ENCODE measurements around the gene SFMBT2. TPM values are rescaled to one million over a fixed set of nuclear protein-coding genes. Genes with fewer than 3 reads are reported as not detected.

SFMBT2 gene
- total and polyA plus RNA-seq, 5 donors from 2014 or later, result 1.3 to 21.2 (median 1.6) TPM

DNA sequence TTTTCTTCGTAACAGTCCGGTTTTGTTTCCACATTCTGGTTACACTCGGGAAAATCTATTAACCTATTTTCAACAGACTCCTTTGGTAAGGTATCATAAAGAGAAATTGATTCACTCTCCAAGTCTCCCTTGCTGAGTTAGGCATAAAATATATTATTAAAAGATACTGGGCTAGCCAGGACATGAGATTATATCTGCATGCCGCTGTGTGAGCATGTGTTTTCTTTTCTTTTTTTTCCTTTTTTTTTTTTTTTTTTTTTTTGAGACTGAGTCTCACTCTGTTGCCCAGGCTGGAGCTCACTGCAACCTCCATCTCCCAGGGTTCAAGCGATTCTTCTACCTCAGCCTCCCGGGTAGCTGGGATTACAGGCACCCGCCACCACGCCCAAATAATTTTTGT is 23.0 kb upstream of the SFMBT2 start:
- H3K4me3 Mint-ChIP-seq, result no peak overlapping the region
- H3K4me1 ChIP-seq (ENCODE audit: control insufficient read depth, insufficient read depth, low read length, poor library complexity, severe bottlenecking), result no peaks in the 10 kb centered on the region
- no peaks in the 10 kb centered on the region for H3K9me3 ChIP-seq (ENCODE audit: control insufficient read depth in 2 of 2, low read length in 2 of 2)
- H3K4me1 Mint-ChIP-seq, result peaks cover 0 to 6% (median 2%) of the 10 kb centered on the region in 4 donors
- ATAC-seq (ENCODE audit: low read depth in 2 of 2) (no peak), DNase-seq (no peak)
- no peaks in the 10 kb centered on the region for H3K36me3 Mint-ChIP-seq
- H3K4me3 ChIP-seq (ENCODE audit: low read depth, low read length), result no peak overlapping the region
- no peaks in the 10 kb centered on the region for H3K36me3 ChIP-seq (ENCODE audit: control insufficient read depth, insufficient read depth, low read length)
- H3K27ac ChIP-seq (ENCODE audit: insufficient read depth, low read length, poor library complexity, severe bottlenecking), result no peak overlapping the region
- H3K27ac Mint-ChIP-seq, result no peak overlapping the region
- peaks cover 0 to 1% (median 0%) of the 10 kb centered on the region in 7 donors for H3K9me3 Mint-ChIP-seq
- peaks cover 17% of the 10 kb centered on the region for H3K27me3 Mint-ChIP-seq
- no peaks in the 10 kb centered on the region for H3K27me3 ChIP-seq (ENCODE audit: control insufficient read depth, insufficient read depth, low read length)

GRCh38 chr10:7432884-7433726 is 22.3 kb upstream of the SFMBT2 start:
- H3K27ac ChIP-seq (ENCODE audit: insufficient read depth, low read length, poor library complexity, severe bottlenecking), result no peak overlapping the region
- H3K36me3 ChIP-seq (ENCODE audit: control insufficient read depth, insufficient read depth, low read length), result no peaks in the 10 kb centered on the region
- no peak overlapping the region for H3K27ac Mint-ChIP-seq
- no peak for ATAC-seq (ENCODE audit: low read depth in 2 of 2)
- no peaks in the 10 kb centered on the region for H3K4me1 ChIP-seq (ENCODE audit: control insufficient read depth, insufficient read depth, low read length, poor library complexity, severe bottlenecking)
- H3K27me3 Mint-ChIP-seq, result peaks cover 17% of the 10 kb centered on the region
- H3K36me3 Mint-ChIP-seq, result no peaks in the 10 kb centered on the region
- H3K27me3 ChIP-seq (ENCODE audit: control insufficient read depth, insufficient read depth, low read length), result no peaks in the 10 kb centered on the region
- H3K4me3 Mint-ChIP-seq, result no peak overlapping the region
- peaks cover 0 to 1% (median 0%) of the 10 kb centered on the region in 7 donors for H3K9me3 Mint-ChIP-seq
- no peak overlapping the region for H3K4me3 ChIP-seq (ENCODE audit: low read depth, low read length)
- DNase-seq, result no peak
- H3K9me3 ChIP-seq (ENCODE audit: control insufficient read depth in 2 of 2, low read length in 2 of 2), result no peaks in the 10 kb centered on the region
- peaks cover 0 to 6% (median 2%) of the 10 kb centered on the region in 4 donors for H3K4me1 Mint-ChIP-seq

DNA sequence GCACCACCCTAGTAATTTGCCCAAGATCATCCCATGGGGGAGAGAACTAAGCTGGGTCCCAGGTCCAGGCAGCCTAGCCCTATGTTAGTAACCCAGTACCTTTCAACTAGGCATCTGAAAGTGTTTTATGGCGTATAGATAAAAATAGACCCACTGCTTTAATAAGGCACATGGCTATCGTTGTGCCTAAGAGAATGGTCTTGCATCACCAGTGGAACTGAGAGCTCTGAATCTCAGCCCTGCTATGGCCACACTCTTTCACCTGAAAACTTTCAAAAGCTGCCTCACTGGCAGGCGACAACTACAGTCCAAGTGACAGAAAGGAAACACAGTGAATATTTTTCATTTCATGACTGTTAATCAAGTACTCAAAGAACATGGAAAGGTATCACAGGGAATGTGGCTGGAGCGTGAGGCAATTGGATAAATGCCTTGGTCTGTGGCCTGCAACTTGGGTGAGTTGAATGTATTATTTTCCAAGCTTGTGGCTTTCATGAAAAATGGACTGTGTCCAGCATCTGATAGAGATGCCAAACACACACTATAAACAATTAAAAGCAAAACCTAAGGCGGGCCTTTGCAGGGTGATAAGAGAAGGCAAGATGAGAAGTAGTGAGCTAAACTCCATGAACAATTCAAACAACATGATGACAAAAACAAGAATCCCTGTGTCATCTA is 18.0 kb upstream of the SFMBT2 start:
- Mint-ChIP-seq H3K4me1 (peaks cover 0 to 5% (median 1%) of the 10 kb centered on the region in 4 donors), H3K27ac (no peak overlapping the region), H3K36me3 (no peaks in the 10 kb centered on the region), H3K4me3 (no peak overlapping the region), H3K27me3 (peaks cover 13% of the 10 kb centered on the region), H3K9me3 (no peaks in the 10 kb centered on the region)
- Histone ChIP-seq H3K27me3 (ENCODE audit: control insufficient read depth, insufficient read depth, low read length) (no peaks in the 10 kb centered on the region), H3K36me3 (ENCODE audit: control insufficient read depth, insufficient read depth, low read length) (no peaks in the 10 kb centered on the region), H3K27ac (ENCODE audit: insufficient read depth, low read length, poor library complexity, severe bottlenecking) (no peak overlapping the region), H3K9me3 (ENCODE audit: control insufficient read depth in 2 of 2, low read length in 2 of 2) (no peaks in the 10 kb centered on the region), H3K4me1 (ENCODE audit: control insufficient read depth, insufficient read depth, low read length, poor library complexity, severe bottlenecking) (no peaks in the 10 kb centered on the region), H3K4me3 (ENCODE audit: low read depth, low read length) (no peak overlapping the region)
- ATAC-seq (ENCODE audit: low read depth in 2 of 2) (no peak), DNase-seq (no peak)

DNA sequence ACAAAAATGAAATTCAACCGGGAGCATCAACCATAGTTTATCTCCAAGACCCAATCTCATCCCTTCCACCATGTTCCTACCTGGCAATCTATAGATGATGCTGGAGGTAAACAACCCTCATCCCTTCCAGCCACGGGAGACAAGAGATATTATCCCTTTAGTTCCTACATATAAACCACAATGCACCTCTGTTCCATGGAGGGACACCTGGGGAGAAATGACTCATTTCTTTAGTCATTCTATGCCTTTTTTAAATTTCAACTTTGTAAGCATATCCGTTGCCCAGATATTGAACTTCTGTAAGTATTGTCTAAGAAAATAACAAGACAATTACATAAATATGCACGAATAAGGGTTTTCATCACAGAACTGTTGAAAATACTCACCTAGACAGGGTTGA is 15.5 kb upstream of the SFMBT2 start:
- Histone ChIP-seq H3K9me3 (ENCODE audit: control insufficient read depth in 2 of 2, low read length in 2 of 2) (no peaks in the 10 kb centered on the region), H3K27me3 (ENCODE audit: control insufficient read depth, insufficient read depth, low read length) (no peaks in the 10 kb centered on the region), H3K27ac (ENCODE audit: insufficient read depth, low read length, poor library complexity, severe bottlenecking) (no peak overlapping the region), H3K36me3 (ENCODE audit: control insufficient read depth, insufficient read depth, low read length) (no peaks in the 10 kb centered on the region), H3K4me3 (ENCODE audit: low read depth, low read length) (no peak overlapping the region), H3K4me1 (ENCODE audit: control insufficient read depth, insufficient read depth, low read length, poor library complexity, severe bottlenecking) (no peaks in the 10 kb centered on the region)
- no peaks in the 10 kb centered on the region for H3K9me3 Mint-ChIP-seq
- peaks cover 0 to 5% (median 1%) of the 10 kb centered on the region in 4 donors for H3K4me1 Mint-ChIP-seq
- H3K27me3 Mint-ChIP-seq, result peaks cover 4% of the 10 kb centered on the region
- H3K36me3 Mint-ChIP-seq, result no peaks in the 10 kb centered on the region
- no peak overlapping the region for H3K4me3 Mint-ChIP-seq
- DNase-seq (no peak), ATAC-seq (ENCODE audit: low read depth in 2 of 2) (no peak)
- H3K27ac Mint-ChIP-seq, result no peak overlapping the region

DNA sequence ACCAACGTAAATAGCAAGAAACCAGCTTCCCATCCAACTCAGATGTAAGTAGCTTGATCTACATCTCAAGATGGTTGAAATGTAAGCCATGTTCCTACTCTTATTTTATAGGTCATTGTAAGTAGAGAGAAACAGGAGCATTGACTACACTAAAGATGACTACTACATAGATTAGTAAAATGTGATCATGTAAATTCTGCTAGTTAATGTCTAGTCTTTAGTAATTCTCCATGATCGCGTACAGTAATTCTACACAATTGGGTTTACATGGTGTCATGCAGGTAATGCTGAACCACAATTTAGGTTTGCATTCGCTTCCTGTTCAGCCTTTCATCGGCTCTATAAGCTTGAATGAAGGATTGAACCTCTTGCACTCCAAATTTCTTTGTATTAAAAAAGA is 14.9 kb upstream of the SFMBT2 start:
- ATAC-seq (ENCODE audit: low read depth in 2 of 2) (no peak), DNase-seq (no peak)
- H3K4me3 ChIP-seq (ENCODE audit: low read depth, low read length), result no peak overlapping the region
- no peaks in the 10 kb centered on the region for H3K9me3 ChIP-seq (ENCODE audit: control insufficient read depth in 2 of 2, low read length in 2 of 2)
- Mint-ChIP-seq H3K4me3 (no peak overlapping the region), H3K9me3 (no peaks in the 10 kb centered on the region), H3K36me3 (no peaks in the 10 kb centered on the region), H3K27me3 (peaks cover 4% of the 10 kb centered on the region), H3K27ac (no peak overlapping the region), H3K4me1 (peaks cover 0 to 5% (median 1%) of the 10 kb centered on the region in 4 donors)
- H3K4me1 ChIP-seq (ENCODE audit: control insufficient read depth, insufficient read depth, low read length, poor library complexity, severe bottlenecking), result no peaks in the 10 kb centered on the region
- H3K27ac ChIP-seq (ENCODE audit: insufficient read depth, low read length, poor library complexity, severe bottlenecking), result no peak overlapping the region
- no peaks in the 10 kb centered on the region for H3K36me3 ChIP-seq (ENCODE audit: control insufficient read depth, insufficient read depth, low read length)
- H3K27me3 ChIP-seq (ENCODE audit: control insufficient read depth, insufficient read depth, low read length), result no peaks in the 10 kb centered on the region

DNA sequence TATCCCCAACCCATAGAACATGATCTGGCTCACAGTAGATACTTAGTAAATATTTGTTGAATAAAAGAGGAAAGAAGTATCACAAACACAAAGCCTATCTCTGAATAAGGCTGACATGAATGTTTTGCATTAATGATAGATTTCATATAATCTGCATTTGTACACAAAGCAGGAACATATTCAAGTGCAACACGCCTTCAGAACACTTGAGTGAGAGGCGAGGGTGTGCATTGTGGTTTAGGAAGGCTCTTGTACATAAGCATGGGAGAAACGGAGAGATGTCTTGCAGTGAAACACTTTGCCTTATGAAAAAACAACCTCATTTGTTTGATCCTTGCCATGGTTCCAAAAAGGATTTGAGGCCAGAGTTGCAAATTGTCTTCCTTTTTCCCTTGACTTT is 14.1 kb upstream of the SFMBT2 start:
- ATAC-seq (ENCODE audit: low read depth in 2 of 2), result no peak

GRCh38 chr10:7424315-7424714 is 13.5 kb upstream of the SFMBT2 start:
- DNase-seq, result no peak
- H3K27me3 Mint-ChIP-seq, result peaks cover 4% of the 10 kb centered on the region

More for the DNA sequence above, 14.1 kb upstream of the SFMBT2 start:
- Mint-ChIP-seq H3K4me3 (no peak overlapping the region), H3K27ac (peak overlapping the region in 1 of 3 donors; percentile 19), H3K9me3 (no peaks in the 10 kb centered on the region), H3K27me3 (peaks cover 4% of the 10 kb centered on the region), H3K4me1 (peaks cover 0 to 5% (median 1%) of the 10 kb centered on the region in 4 donors), H3K36me3 (no peaks in the 10 kb centered on the region)
- no peak for DNase-seq
- Histone ChIP-seq H3K27me3 (ENCODE audit: control insufficient read depth, insufficient read depth, low read length) (no peaks in the 10 kb centered on the region), H3K9me3 (ENCODE audit: control insufficient read depth in 2 of 2, low read length in 2 of 2) (no peaks in the 10 kb centered on the region), H3K27ac (ENCODE audit: insufficient read depth, low read length, poor library complexity, severe bottlenecking) (no peak overlapping the region), H3K4me1 (ENCODE audit: control insufficient read depth, insufficient read depth, low read length, poor library complexity, severe bottlenecking) (no peaks in the 10 kb centered on the region), H3K36me3 (ENCODE audit: control insufficient read depth, insufficient read depth, low read length) (no peaks in the 10 kb centered on the region), H3K4me3 (ENCODE audit: low read depth, low read length) (no peak overlapping the region)

More at GRCh38 chr10:7424315-7424714, 13.5 kb upstream of the SFMBT2 start:
- H3K9me3 ChIP-seq (ENCODE audit: control insufficient read depth in 2 of 2, low read length in 2 of 2), result no peaks in the 10 kb centered on the region
- H3K4me1 ChIP-seq (ENCODE audit: control insufficient read depth, insufficient read depth, low read length, poor library complexity, severe bottlenecking), result no peaks in the 10 kb centered on the region
- Mint-ChIP-seq H3K9me3 (no peaks in the 10 kb centered on the region), H3K27ac (peak overlapping the region in 2 of 3 donors; percentile 13 to 19), H3K36me3 (no peaks in the 10 kb centered on the region), H3K4me3 (no peak overlapping the region), H3K4me1 (peaks cover 0 to 2% (median 0%) of the 10 kb centered on the region in 4 donors)
- no peaks in the 10 kb centered on the region for H3K36me3 ChIP-seq (ENCODE audit: control insufficient read depth, insufficient read depth, low read length)
- H3K27ac ChIP-seq (ENCODE audit: insufficient read depth, low read length, poor library complexity, severe bottlenecking), result no peak overlapping the region
- H3K4me3 ChIP-seq (ENCODE audit: low read depth, low read length), result no peak overlapping the region
- no peaks in the 10 kb centered on the region for H3K27me3 ChIP-seq (ENCODE audit: control insufficient read depth, insufficient read depth, low read length)
- peak in 1 of 2 donors; percentile 14 for ATAC-seq (ENCODE audit: low read depth in 2 of 2)
